GM04504 (cell line): Measurements from ENCODE around the gene PDGFRA.
A peak's percentile ranks its signal among the peaks of the same experiment; 100 is the strongest.

Experiments used
- DNase-seq: peaks from one replicate; pipeline ENCODE4 v3.0.0-alpha.2; 2012; ENCODE audit warnings: low read depth

Gene PDGFRA

GRCh38 chr4:54228961-54229501 lies at the start of gene PDGFRA:
Gene PDGFRA (plus strand): TSS chr4:54229293. CDS start chr4:54258769, 29,476 bp downstream.
- DNase-seq, result peak; percentile 82

GRCh38 chr4:54184581-54184980 lies 44.5 kb upstream of the PDGFRA start:
- no peak for DNase-seq

GRCh38 chr4:54185044-54185780 lies 43.9 kb upstream of the PDGFRA start:
- DNase-seq, result no peak

GRCh38 chr4:54185866-54186265 lies 43.2 kb upstream of the PDGFRA start:
- DNase-seq, result no peak

- no peak for DNase-seq
Observed at GRCh38 chr4:54186371-54186770, 42.7 kb upstream of the PDGFRA start.

- DNase-seq, result no peak
Observed at GRCh38 chr4:54187148-54187547, 41.9 kb upstream of the PDGFRA start.

- no peak for DNase-seq
Observed at GRCh38 chr4:54189140-54189539, 40.0 kb upstream of the PDGFRA start.

- no peak for DNase-seq
Observed at GRCh38 chr4:54192811-54193210, 36.3 kb upstream of the PDGFRA start.

GRCh38 chr4:54197926-54198325 lies 31.2 kb upstream of the PDGFRA start:
- DNase-seq, result no peak

GRCh38 chr4:54199919-54200318 lies 29.2 kb upstream of the PDGFRA start:
- DNase-seq, result no peak

GRCh38 chr4:54209617-54210016 lies 19.5 kb upstream of the PDGFRA start:
- no peak for DNase-seq

GRCh38 chr4:54213001-54213400 lies 16.1 kb upstream of the PDGFRA start:
- no peak for DNase-seq

GRCh38 chr4:54213761-54214160 lies 15.3 kb upstream of the PDGFRA start:
- no peak for DNase-seq

- no peak for DNase-seq
Observed at GRCh38 chr4:54215379-54216077, 13.6 kb upstream of the PDGFRA start.

GRCh38 chr4:54217642-54218495 lies 11.2 kb upstream of the PDGFRA start:
- peak; percentile 88 for DNase-seq

GRCh38 chr4:54218736-54219135 lies 10.4 kb upstream of the PDGFRA start:
- DNase-seq, result no peak

- DNase-seq, result no peak
Observed at GRCh38 chr4:54224996-54225597, 4.0 kb upstream of the PDGFRA start.

- no peak for DNase-seq
Observed at GRCh38 chr4:54225598-54226403, 3.3 kb upstream of the PDGFRA start.

GRCh38 chr4:54226404-54227255 lies 2.5 kb upstream of the PDGFRA start:
- DNase-seq, result no peak
